PFSK-1 (cell line): Measurements from ENCODE around the gene PIWIL4.

Experiments
- POLR2AphosphoS5 ChIP-seq: IDR thresholded peaks from 2 replicates; pipeline ENCODE4 v1.6.1; 2012; ENCODE audit warnings: low read depth, mild to moderate bottlenecking, control low read depth, low read length, moderate library complexity
- SIN3A ChIP-seq: IDR thresholded peaks from 2 replicates; pipeline ENCODE4 v1.6.1; 2012; ENCODE audit warnings: mild to moderate bottlenecking, low read length, moderate library complexity, borderline replicate concordance; ENCODE audit not compliant: insufficient read depth
- TAF1 ChIP-seq: IDR thresholded peaks from 2 replicates; pipeline ENCODE4 v1.6.1; 2012; ENCODE audit warnings: low read length, control low read depth, borderline replicate concordance; ENCODE audit not compliant: insufficient read depth

DNA sequence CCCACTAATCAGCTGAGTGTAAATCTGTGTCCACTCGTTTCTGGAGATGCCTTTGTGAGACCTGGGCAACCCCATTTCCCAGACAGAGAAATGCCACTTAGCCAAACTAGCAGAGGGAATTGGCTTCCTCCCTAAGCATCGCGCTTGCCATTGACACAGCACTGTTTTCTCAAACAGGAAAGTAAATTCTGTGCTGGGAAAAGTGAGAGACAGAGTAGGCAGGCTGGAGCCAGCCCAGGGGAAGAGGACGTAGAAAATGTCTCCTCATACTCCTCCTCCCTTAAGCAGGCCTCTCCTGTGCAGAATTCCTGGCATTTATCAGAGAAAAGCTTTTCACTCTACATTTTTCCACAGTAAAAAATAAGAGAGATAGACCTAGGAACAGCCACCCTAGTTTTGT is 101.9 kb downstream of the PIWIL4 start:
- TF ChIP-seq POLR2AphosphoS5: no peak
- no peak for TF ChIP-seq TAF1
- no peak for TF ChIP-seq SIN3A
